ENCODE results near the gene INO80B. TPM values are rescaled to one million over a fixed set of nuclear protein-coding genes. Genes with fewer than 3 reads are reported as not detected.
"Not testable (repeated sequence)": the region's sequence is repeated elsewhere in the genome, so short reads cannot be mapped to it uniquely, and the experiment has no call there.

INO80B gene
- total RNA-seq, 2 donors from 2014 or later = 10.4 to 14.6 TPM

DNA sequence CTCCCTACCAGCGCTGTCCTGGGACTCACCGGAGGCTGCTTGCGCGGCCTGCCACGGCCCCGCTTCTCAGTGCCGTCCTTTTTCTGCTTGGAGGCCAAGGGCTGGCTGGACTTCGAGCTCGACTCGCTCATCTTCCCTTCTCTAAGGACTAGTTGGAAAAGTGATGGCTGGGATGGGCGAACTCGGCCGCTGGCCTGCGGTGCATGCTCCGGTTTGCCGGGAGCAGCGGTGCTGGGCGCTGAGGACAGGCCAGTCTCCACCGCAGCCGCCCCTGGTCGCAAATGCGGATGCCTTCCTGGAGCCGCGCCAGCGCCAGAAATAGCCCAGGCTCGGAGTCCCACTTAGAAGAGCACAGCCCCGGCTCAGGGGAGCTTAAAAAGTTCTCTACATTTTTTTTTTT, 36.6 kb upstream of the INO80B start:
- H3K4me3 ChIP-seq = no peak overlapping the region
- no peak for DNase-seq (ENCODE audit: low spot score)
- no peaks in the 10 kb centered on the region for H3K27me3 ChIP-seq
- H3K9me3 ChIP-seq = no peaks in the 10 kb centered on the region
- TF ChIP-seq, protein P1, sequence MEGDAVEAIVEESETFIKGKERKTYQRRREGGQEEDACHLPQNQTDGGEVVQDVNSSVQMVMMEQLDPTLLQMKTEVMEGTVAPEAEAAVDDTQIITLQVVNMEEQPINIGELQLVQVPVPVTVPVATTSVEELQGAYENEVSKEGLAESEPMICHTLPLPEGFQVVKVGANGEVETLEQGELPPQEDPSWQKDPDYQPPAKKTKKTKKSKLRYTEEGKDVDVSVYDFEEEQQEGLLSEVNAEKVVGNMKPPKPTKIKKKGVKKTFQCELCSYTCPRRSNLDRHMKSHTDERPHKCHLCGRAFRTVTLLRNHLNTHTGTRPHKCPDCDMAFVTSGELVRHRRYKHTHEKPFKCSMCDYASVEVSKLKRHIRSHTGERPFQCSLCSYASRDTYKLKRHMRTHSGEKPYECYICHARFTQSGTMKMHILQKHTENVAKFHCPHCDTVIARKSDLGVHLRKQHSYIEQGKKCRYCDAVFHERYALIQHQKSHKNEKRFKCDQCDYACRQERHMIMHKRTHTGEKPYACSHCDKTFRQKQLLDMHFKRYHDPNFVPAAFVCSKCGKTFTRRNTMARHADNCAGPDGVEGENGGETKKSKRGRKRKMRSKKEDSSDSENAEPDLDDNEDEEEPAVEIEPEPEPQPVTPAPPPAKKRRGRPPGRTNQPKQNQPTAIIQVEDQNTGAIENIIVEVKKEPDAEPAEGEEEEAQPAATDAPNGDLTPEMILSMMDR (IDR thresholded peaks at IDR 0.05) = no peak
- no peaks in the 10 kb centered on the region for H3K36me3 ChIP-seq
- H3K4me1 ChIP-seq = peaks cover 0 to 44% of the 10 kb centered on the region in 2 donors
- no peak overlapping the region for H3K27ac ChIP-seq

DNA sequence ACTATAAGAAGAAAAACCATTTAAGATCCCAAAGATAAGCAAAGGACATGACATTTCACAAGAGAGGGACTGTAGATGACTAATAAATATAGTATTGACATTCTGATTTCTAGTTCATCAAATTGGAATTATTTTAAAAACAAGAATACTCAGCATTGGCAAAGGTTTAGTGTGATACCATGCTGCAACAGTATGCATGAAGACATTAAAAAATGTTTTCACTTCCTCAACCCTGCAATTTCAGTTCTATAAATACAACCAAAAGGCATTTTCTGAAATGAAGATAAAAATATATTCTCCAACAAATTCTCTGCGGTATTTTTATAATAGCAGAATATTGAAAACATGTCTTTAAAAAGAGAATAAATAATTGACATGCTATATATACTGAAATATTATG, 35.5 kb upstream of the INO80B start:
- Histone ChIP-seq H3K4me3 (no peak overlapping the region), H3K36me3 (no peaks in the 10 kb centered on the region)

GRCh38 chr2:74420006-74420405, 34.9 kb upstream of the INO80B start:
- no peak for DNase-seq (ENCODE audit: low spot score)
- TF ChIP-seq, protein P1 (IDR thresholded peaks at IDR 0.05) = no peak
- Histone ChIP-seq H3K4me3 (no peak overlapping the region), H3K36me3 (no peaks in the 10 kb centered on the region), H3K9me3 (no peaks in the 10 kb centered on the region), H3K27ac (no peak overlapping the region), H3K27me3 (no peaks in the 10 kb centered on the region), H3K4me1 (peaks cover 0 to 33% of the 10 kb centered on the region in 2 donors)

More for the DNA sequence above, 35.5 kb upstream of the INO80B start:
- H3K27ac ChIP-seq = no peak overlapping the region
- H3K27me3 ChIP-seq = no peaks in the 10 kb centered on the region
- H3K9me3 ChIP-seq = no peaks in the 10 kb centered on the region
- TF ChIP-seq, protein P1 (IDR thresholded peaks at IDR 0.05) = no peak
- peaks cover 0 to 40% of the 10 kb centered on the region in 2 donors for H3K4me1 ChIP-seq
- no peak for DNase-seq (ENCODE audit: low spot score)

- H3K9me3 ChIP-seq; H3K27ac ChIP-seq; H3K27me3 ChIP-seq; DNase-seq (ENCODE audit: low spot score); H3K36me3 ChIP-seq: not testable (repeated sequence)
- H3K4me3 ChIP-seq = peak overlapping the region in 1 of 2 donors; percentile 64
- H3K4me1 ChIP-seq = peaks cover 0 to 28% of the 10 kb centered on the region in 2 donors
Measured at GRCh38 chr2:74420443-74421103, 34.3 kb upstream of the INO80B start.

- DNase-seq (ENCODE audit: low spot score) = peak; percentile 87
- H3K27ac ChIP-seq = peak within 1 kb of the TSS; percentile 57 to 61
- H3K9me3 ChIP-seq = no peaks in the 10 kb centered on the region
- peak within 1 kb of the TSS; percentile 49 to 64 for H3K4me3 ChIP-seq
- TF ChIP-seq, protein P1 (IDR thresholded peaks at IDR 0.05) = no peak
- H3K27me3 ChIP-seq = no peaks in the 10 kb centered on the region
- H3K36me3 ChIP-seq = peaks cover 7% of the 10 kb centered on the region
- peaks cover 0 to 22% of the 10 kb centered on the region in 2 donors for H3K4me1 ChIP-seq
Measured at GRCh38 chr2:74421221-74421870, 33.5 kb upstream of the INO80B start, which contains the start of the genes C2orf81 and WDR54. Gene C2orf81, minus strand, starts transcription at chr2:74421619. Its CDS starts 59 bp downstream, at chr2:74421560. Gene WDR54, plus strand, starts transcription at chr2:74421730. Its CDS starts 424 bp downstream, at chr2:74422154.
